GM12864 (cell line): ENCODE results near the gene FOXD1.

Source experiments
- DNase-seq: peaks from one replicate; pipeline ENCODE4 v3.0.0-alpha.2; 2011; ENCODE audit warnings: low read depth
- H3K4me3 ChIP-seq: 2 replicates; pipeline ENCODE4 v1.5.1; 2011; ENCODE audit warnings: mild to moderate bottlenecking, low read depth, low read length, control low read depth
- TF ChIP-seq, protein P1 (sequence below): IDR thresholded peaks from 2 replicates; pipeline ENCODE4 v1.5.1; 2011; ENCODE audit warnings: low read depth, mild to moderate bottlenecking, moderate library complexity, low read length, control low read depth, inconsistent platforms; ENCODE audit errors: missing control alignments

Gene FOXD1

DNA sequence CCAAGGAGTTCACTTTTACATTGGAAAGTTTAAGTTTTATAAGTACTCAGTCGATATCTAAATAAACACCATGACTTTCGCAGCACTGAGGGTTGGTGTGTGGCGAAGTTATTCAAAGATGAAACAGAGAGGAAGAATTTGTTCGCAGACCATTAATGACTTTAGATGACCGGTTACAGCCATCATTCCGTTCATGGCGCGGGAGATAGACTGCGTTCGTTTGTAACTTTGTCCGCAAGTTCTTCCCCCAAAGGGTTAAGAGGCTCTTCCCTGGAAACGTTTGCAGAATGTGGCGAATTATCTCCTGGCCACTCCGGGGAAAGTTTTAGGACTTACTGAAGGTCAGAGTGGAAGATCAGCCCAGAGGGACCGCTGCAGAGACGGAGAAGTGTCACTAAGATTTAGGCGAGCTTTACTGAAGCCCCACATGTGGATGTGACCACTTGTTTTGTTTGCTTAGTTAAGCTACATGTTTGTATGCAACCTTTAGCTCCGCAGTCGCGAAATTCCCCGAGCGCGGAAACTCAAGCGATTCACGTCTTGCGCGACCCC, 2.2 kb upstream of the FOXD1 start:
- TF ChIP-seq, protein P1, sequence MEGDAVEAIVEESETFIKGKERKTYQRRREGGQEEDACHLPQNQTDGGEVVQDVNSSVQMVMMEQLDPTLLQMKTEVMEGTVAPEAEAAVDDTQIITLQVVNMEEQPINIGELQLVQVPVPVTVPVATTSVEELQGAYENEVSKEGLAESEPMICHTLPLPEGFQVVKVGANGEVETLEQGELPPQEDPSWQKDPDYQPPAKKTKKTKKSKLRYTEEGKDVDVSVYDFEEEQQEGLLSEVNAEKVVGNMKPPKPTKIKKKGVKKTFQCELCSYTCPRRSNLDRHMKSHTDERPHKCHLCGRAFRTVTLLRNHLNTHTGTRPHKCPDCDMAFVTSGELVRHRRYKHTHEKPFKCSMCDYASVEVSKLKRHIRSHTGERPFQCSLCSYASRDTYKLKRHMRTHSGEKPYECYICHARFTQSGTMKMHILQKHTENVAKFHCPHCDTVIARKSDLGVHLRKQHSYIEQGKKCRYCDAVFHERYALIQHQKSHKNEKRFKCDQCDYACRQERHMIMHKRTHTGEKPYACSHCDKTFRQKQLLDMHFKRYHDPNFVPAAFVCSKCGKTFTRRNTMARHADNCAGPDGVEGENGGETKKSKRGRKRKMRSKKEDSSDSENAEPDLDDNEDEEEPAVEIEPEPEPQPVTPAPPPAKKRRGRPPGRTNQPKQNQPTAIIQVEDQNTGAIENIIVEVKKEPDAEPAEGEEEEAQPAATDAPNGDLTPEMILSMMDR, result no peak
- no peak overlapping the region for H3K4me3 ChIP-seq
- no peak for DNase-seq

DNA sequence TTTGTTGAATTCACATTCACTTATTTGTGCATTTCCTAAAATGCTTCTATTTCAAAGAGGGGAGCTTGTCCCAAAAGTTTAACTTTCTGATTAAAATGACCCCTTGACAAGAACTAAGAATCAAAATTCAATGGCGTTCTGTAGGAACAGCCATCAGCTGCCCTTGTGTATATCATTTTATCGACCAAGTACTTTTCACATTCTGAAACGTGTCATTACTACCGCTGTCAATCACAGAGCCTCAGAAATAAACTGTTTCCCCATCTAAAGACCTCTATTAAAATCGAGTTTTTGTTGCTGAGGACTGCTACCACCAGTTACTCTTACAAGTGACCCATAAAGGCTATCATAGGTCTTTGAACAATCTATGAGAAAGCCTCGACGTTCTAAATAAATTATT, 1.6 kb upstream of the FOXD1 start:
- no peak overlapping the region for H3K4me3 ChIP-seq
- no peak for DNase-seq
- TF ChIP-seq, protein P1, result no peak

DNA sequence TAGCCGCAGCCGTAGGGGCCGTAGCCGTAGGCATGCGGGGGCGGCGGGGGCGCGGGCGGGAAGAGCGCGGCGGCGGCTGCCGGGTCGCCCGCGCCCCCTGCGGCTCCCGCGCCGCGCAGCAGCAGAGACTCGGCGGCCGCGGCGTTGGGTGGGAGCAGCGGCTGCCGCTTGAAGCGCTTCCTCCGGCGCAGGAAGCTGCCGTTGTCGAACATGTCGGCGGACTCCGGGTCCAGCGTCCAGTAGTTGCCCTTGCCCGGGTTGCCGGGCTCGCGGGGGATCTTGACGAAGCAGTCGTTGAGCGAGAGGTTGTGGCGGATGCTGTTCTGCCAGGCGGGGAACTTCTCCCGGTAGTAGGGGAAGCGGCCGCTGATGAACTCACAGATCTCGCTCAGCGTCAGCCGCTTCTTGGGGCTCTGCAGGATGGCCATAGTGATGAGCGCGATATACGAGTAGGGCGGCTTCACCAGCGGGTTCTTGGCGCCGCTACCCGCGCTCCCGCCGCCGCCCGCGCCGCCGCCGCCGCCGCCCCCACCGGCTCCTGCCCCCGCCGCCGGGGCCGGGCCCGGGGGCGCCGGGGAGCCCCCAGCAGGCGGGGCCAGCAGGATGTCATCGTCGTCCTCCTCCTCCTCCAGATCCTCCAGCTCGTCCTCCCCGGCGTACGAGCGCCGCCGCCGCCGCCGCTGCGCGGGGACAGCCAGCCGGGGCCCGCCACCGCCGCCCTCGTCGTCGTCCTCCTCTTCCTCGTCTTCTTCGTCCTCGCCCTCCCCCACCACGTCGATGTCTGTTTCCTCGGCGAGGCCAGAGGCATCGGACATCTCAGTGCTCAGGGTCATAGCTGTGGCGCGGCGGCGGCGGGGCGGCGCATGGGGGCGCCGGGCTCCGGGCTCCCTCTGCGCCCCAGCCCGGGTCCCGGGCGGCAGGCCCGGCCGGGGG, 781 bp downstream of the FOXD1 start:
- DNase-seq, result no peak
- peak overlapping the region; percentile 53 for H3K4me3 ChIP-seq
- TF ChIP-seq, protein P1, result no peak

DNA sequence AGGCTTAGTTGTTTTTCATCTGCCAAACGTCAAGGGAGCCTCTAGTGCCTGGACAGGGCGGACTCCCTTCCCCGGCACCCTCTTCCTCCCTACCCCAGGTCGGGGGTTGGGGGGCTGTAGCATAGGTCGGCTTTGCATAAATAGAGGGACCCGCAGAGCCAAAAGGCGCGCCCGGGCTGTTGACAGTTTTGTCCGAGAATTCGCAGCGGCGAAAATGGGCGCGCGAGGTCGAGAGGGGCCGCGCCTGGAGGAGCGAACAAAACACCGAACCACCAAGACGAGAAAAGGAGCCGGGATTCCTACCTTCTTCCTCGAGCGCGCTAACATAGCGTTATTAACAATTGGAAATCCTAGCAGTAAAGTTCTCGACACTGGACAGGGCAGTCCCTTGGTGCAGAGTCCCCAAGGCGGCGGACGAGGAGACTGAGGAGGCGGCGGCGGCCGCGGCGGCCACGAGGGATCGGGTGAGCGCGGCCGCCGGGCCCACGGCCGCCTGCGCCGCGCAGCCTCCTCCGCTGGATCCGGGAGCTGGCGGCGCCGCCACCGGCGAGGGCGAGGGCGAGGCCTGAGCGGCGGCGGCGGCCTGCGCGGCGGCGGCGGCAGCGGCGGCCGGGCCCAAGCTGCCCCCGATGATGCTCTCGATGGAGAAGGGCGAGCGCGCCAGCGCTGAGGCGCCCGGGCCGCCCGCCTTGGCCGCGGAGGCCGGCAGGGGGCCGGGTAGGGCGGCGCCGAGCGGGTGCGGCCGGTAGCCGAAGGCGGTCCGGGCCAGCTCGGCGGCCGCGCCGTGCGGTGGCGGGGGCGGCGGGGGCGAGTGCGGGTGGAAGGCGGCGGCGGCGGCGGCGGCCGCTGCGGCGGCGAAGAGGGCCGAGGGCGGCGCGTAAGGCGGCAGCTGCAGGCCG, 1.7 kb downstream of the FOXD1 start:
- DNase-seq, result no peak
- TF ChIP-seq, protein P1, result no peak
- H3K4me3 ChIP-seq, result no peak overlapping the region; the same call in 1 of the 2 replicates

DNA sequence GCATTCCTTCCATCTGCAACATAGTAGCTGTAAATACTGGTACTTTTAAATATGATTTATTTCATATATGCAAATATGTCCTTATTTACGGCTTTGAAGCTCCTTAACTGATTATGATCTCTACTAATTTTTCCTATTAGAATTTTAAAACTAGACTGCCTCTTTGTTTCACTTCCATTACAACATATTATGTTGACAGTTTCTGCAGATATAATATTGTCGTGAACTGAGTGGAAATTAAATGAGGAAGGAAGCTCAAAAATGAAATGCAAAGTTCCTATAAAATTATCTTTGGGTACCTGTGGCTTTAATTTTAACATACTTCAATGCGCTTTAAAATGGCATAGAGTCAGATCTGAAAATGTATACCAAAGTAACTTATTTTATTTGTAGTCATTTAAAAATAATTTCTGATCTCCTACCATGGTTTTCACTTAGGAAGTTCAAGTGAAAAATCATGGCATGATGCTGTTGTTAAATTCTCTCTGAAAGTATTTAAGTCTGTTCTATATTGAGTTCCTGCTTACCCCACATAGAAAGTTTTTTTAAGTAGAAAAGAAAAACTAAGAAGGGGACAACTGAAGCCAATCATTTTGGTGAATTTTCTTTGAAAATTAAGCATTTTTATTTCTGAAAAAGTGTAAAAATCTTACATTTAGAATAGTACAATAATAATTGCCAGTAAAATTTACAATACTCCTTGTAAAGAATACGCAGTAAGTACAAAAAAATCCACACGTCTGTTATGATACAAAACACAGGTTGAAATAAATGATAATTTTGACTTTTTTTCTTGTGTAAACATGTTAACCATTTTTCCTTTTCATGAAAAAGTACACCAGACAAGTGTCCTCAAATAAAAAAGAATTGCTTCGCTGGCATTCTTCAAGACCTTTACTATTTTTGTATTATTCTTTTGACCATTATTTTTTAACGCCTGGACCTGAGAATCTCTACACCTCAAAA, 2.6 kb downstream of the FOXD1 start:
- H3K4me3 ChIP-seq, result no peak overlapping the region
- no peak for DNase-seq
- TF ChIP-seq, protein P1, result no peak
